ENCODE measurements around the gene NQO1. TPM values are rescaled to one million over a fixed set of nuclear protein-coding genes. Genes with fewer than 3 reads are reported as not detected.

The NQO1 gene
- total RNA-seq, 4 donors from 2014 or later = 124 to 409 (median 154) TPM

GRCh38 chr16:69709456-69710084 lies 16.8 kb downstream of the NQO1 start:
- no peak for TF ChIP-seq CTCF (IDR thresholded peaks at IDR 0.05; ENCODE audit: low read depth)

GRCh38 chr16:69707920-69708683 lies 18.3 kb downstream of the NQO1 start:
- no peak for TF ChIP-seq CTCF (IDR thresholded peaks at IDR 0.05; ENCODE audit: low read depth)

GRCh38 chr16:69706975-69707340 lies 19.4 kb downstream of the NQO1 start:
- TF ChIP-seq CTCF (IDR thresholded peaks at IDR 0.05; ENCODE audit: low read depth) = no peak

- no peak for TF ChIP-seq CTCF (IDR thresholded peaks at IDR 0.05; ENCODE audit: low read depth)
Observed at GRCh38 chr16:69706256-69706974, 19.9 kb downstream of the NQO1 start.

GRCh38 chr16:69703638-69704037 lies 22.7 kb downstream of the NQO1 start:
- TF ChIP-seq CTCF (IDR thresholded peaks at IDR 0.05; ENCODE audit: low read depth) = no peak

GRCh38 chr16:69701866-69702265 lies 24.5 kb downstream of the NQO1 start:
- no peak for TF ChIP-seq CTCF (IDR thresholded peaks at IDR 0.05; ENCODE audit: low read depth)

- no peak for TF ChIP-seq CTCF (IDR thresholded peaks at IDR 0.05; ENCODE audit: low read depth)
Observed at GRCh38 chr16:69701452-69701851, 24.9 kb downstream of the NQO1 start.
